ENCODE data around the gene CHAMP1. TPM values are rescaled to one million over a fixed set of nuclear protein-coding genes. Genes with fewer than 3 reads are reported as not detected.

The CHAMP1 gene
- total RNA-seq, 1 experiment from 2014 or later = 16.0 TPM

GRCh38 chr13:114288157-114288591, 26.1 kb upstream of the CHAMP1 start:
- Histone ChIP-seq H3K27me3 (ENCODE audit: insufficient read depth, low read depth) (no peaks in the 10 kb centered on the region), H3K9me3 (ENCODE audit: insufficient read depth, low read depth) (no peaks in the 10 kb centered on the region), H2AFZ (no peak overlapping the region), H3K4me2 (no peak overlapping the region), H4K20me1 (ENCODE audit: insufficient read depth) (no peaks in the 10 kb centered on the region; the same call in 1 of the 2 replicates), H3F3A (ENCODE audit: insufficient read depth, low read depth) (peaks cover 6% of the 10 kb centered on the region), H3K36me3 (ENCODE audit: low read depth) (peaks cover 30% of the 10 kb centered on the region), H3K4me3 (no peak overlapping the region), H3K27ac (no peak overlapping the region), H3K79me2 (ENCODE audit: low read depth) (peaks cover 24% of the 10 kb centered on the region), H3K9me2 (ENCODE audit: insufficient read depth) (no peaks in the 10 kb centered on the region), H3K4me1 (replicated peaks; ENCODE audit: insufficient read depth) (peaks cover 5% of the 10 kb centered on the region; the same call in 1 of the 2 replicates)
- TF ChIP-seq EZH2 (IDR thresholded peaks at IDR 0.05; ENCODE audit: low read depth) = no peak
- no peak for TF ChIP-seq CTCF (conservative IDR thresholded peaks at IDR 0.05)
- intact Hi-C loops (cut with micrococcal nuclease; ENCODE audit: unreplicated experiment) = no loop called here
- ChIA-PET CTCF (no interaction called here), POLR2A (ENCODE audit: unreplicated experiment) (no interaction called here)
- BruUV-seq (replicated peaks) = no TSS peak
- DNase-seq = no peak

GRCh38 chr13:114296448-114296847, 17.9 kb upstream of the CHAMP1 start:
- H3K36me3 ChIP-seq (ENCODE audit: low read depth) = 0 out of 2 replicates have a peak, but pooled peaks cover 5% of the 10 kb centered on the region
- no peak overlapping the region for H3K27ac ChIP-seq
- H2AFZ ChIP-seq = no peak overlapping the region
- H3K79me2 ChIP-seq (ENCODE audit: low read depth) = no peaks in the 10 kb centered on the region
- H3K4me1 ChIP-seq (replicated peaks; ENCODE audit: insufficient read depth) = no peaks in the 10 kb centered on the region
- POLR2A ChIA-PET (ENCODE audit: unreplicated experiment) = no interaction called here
- CTCF ChIA-PET = no interaction called here
- no peaks in the 10 kb centered on the region for H3K27me3 ChIP-seq (ENCODE audit: insufficient read depth, low read depth)
- no peaks in the 10 kb centered on the region for H3K9me3 ChIP-seq (ENCODE audit: insufficient read depth, low read depth)
- H3K4me3 ChIP-seq = no peak overlapping the region
- BruUV-seq (replicated peaks) = no TSS peak
- peaks cover 4% of the 10 kb centered on the region for H3F3A ChIP-seq (ENCODE audit: insufficient read depth, low read depth)
- no peaks in the 10 kb centered on the region; the same call in 1 of the 2 replicates for H4K20me1 ChIP-seq (ENCODE audit: insufficient read depth)
- no peaks in the 10 kb centered on the region for H3K9me2 ChIP-seq (ENCODE audit: insufficient read depth)
- TF ChIP-seq EZH2 (IDR thresholded peaks at IDR 0.05; ENCODE audit: low read depth) (no peak), CTCF (conservative IDR thresholded peaks at IDR 0.05) (no peak)
- intact Hi-C loops (cut with micrococcal nuclease; ENCODE audit: unreplicated experiment) = no loop called here
- DNase-seq = no peak
- no peak overlapping the region for H3K4me2 ChIP-seq

- H3K79me2 ChIP-seq (ENCODE audit: low read depth) = no peaks in the 10 kb centered on the region
- no peak for TF ChIP-seq CTCF (conservative IDR thresholded peaks at IDR 0.05)
- no peak for TF ChIP-seq EZH2 (IDR thresholded peaks at IDR 0.05; ENCODE audit: low read depth)
- H2AFZ ChIP-seq = no peak overlapping the region
- H3K9me2 ChIP-seq (ENCODE audit: insufficient read depth) = no peaks in the 10 kb centered on the region
- ChIA-PET POLR2A (ENCODE audit: unreplicated experiment) (no interaction called here), CTCF (no interaction called here)
- no peak for DNase-seq
- H3K27me3 ChIP-seq (ENCODE audit: insufficient read depth, low read depth) = no peaks in the 10 kb centered on the region
- H3K27ac ChIP-seq = no peak overlapping the region
- no peak overlapping the region for H3K4me3 ChIP-seq
- H3K4me2 ChIP-seq = no peak overlapping the region
- H4K20me1 ChIP-seq (ENCODE audit: insufficient read depth) = no peaks in the 10 kb centered on the region
- peaks cover 4% of the 10 kb centered on the region; the same call in 1 of the 2 replicates for H3F3A ChIP-seq (ENCODE audit: insufficient read depth, low read depth)
- no peaks in the 10 kb centered on the region for H3K9me3 ChIP-seq (ENCODE audit: insufficient read depth, low read depth)
- 0 out of 2 replicates have a peak, but pooled peaks cover 5% of the 10 kb centered on the region for H3K36me3 ChIP-seq (ENCODE audit: low read depth)
- intact Hi-C loops (cut with micrococcal nuclease; ENCODE audit: unreplicated experiment) = no loop called here
- no peaks in the 10 kb centered on the region for H3K4me1 ChIP-seq (replicated peaks; ENCODE audit: insufficient read depth)
- no TSS peak for BruUV-seq (replicated peaks)
Observed at GRCh38 chr13:114296902-114297301, 17.4 kb upstream of the CHAMP1 start.
